HepG2 (cell line): ENCODE data around the gene CTNNA2. TPM values are rescaled to one million over a fixed set of nuclear protein-coding genes. Genes with fewer than 3 reads are reported as not detected.

Experiments used
- ATAC-seq: fragments of 200-7000 bp; cut with Tn5 transposase; 3 replicates; pipeline ENCODE4 v1.9.1; 2020; ENCODE audit warnings: mild to moderate bottlenecking, moderate library complexity
- BruUV-seq: library from RNA; stranded (reverse); fragments of 400-500 nt; replicated peaks from 2 replicates; lab custom pipeline; 2021; lab: Mats Ljungman, UMichigan
- CTCF ChIA-PET: fragments of 300-600 bp; formaldehyde crosslinking; extraction: SDS; loops from one replicate; lab custom pipeline; 2021; ENCODE audit warnings: low total read pairs, inconsistent platforms, low intra/inter-chr PET ratio; lab: Yijun Ruan, JAX
- POLR2A ChIA-PET: fragments of 350-600 bp; sonication (Branson Sonifier 250); formaldehyde crosslinking; loops from one replicate; lab custom pipeline; 2020; ENCODE audit warnings: antibody characterized with exemption, inconsistent platforms; lab: Yijun Ruan, JAX
- DNase-seq: peaks from one replicate; pipeline ENCODE4 v3.0.0-alpha.2; 2015; ENCODE audit warnings: low spot score
- FAIRE-seq: peaks from 3 replicates; lab custom pipeline; 2011; peaks lifted over from hg19 to GRCh38; lab: Jason Lieb, UNC
- H2AFZ ChIP-seq: one replicate; pipeline ENCODE4 v1.6.1; 2011; ENCODE audit warnings: low read length, inconsistent platforms
- H3K27ac ChIP-seq: fragments of 300-600 bp; 3 replicates; pipeline ENCODE4 v1.8.0; 2011; ENCODE audit warnings: mixed run types, mild to moderate bottlenecking, mixed read lengths, low read length, inconsistent platforms; ENCODE audit not compliant: insufficient read depth; ENCODE audit errors: extremely low read length
- H3K27me3 ChIP-seq, 2 experiments: fragments of 200-600 bp in 1 of 2; 2 replicates in 1 of 2; 3 replicates in 1 of 2; pipeline versions ENCODE4 v1.6.0 to v1.8.0; 2011; ENCODE audit warnings: low read length in 2 of 2, mild to moderate bottlenecking in 2 of 2, moderate library complexity in 2 of 2, inconsistent platforms in 1 of 2; ENCODE audit not compliant: insufficient read depth in 2 of 2, control insufficient read depth in 1 of 2
- H3K36me3 ChIP-seq, 2 experiments: fragments of 200-600 bp in 1 of 2; replicated peaks in 1 of 2; 2 replicates in 1 of 2; 3 replicates in 1 of 2; pipeline versions ENCODE4 v1.5.1 to v1.8.0; 2011; ENCODE audit warnings: low read length in 2 of 2, inconsistent platforms in 1 of 2; ENCODE audit not compliant: insufficient read depth in 2 of 2, control insufficient read depth in 1 of 2
- H3K4me1 ChIP-seq: 2 replicates; pipeline ENCODE4 v1.5.1; 2012; ENCODE audit warnings: low read length, inconsistent platforms; ENCODE audit not compliant: insufficient read depth
- H3K4me2 ChIP-seq: 2 replicates; pipeline ENCODE4 v1.6.0; 2011; ENCODE audit warnings: low read depth, low read length, inconsistent platforms
- H3K4me3 ChIP-seq, 3 experiments: fragments of 200-600 bp in 1 of 3; sonication (generic), shearing (Covaris generic) in 1 of 3; replicated peaks in 1 of 3; 2 replicates each; pipeline ENCODE4 v1.5.1; 2011 to 2016; ENCODE audit warnings: low read length in 3 of 3, inconsistent platforms in 2 of 3, low read depth in 2 of 3, mild to moderate bottlenecking in 2 of 3, control low read depth in 1 of 3, mixed read lengths in 1 of 3; ENCODE audit not compliant: insufficient read depth in 1 of 3
- H3K79me2 ChIP-seq: one replicate; pipeline ENCODE4 v1.6.1; 2011; ENCODE audit warnings: low read length, inconsistent platforms; ENCODE audit not compliant: insufficient read depth
- H3K9ac ChIP-seq: 2 replicates; pipeline ENCODE4 v1.6.0; 2011; ENCODE audit warnings: mild to moderate bottlenecking, low read depth, low read length, inconsistent platforms; ENCODE audit not compliant: insufficient read depth
- H3K9me3 ChIP-seq: 2 replicates; pipeline ENCODE4 v1.5.1; 2012; ENCODE audit warnings: mild to moderate bottlenecking, low read length
- H4K20me1 ChIP-seq: 2 replicates; pipeline ENCODE4 v1.6.0; 2011; ENCODE audit warnings: inconsistent platforms, mild to moderate bottlenecking, low read length, moderate library complexity; ENCODE audit not compliant: insufficient read depth
- GATAD2A ChIP-seq: IDR thresholded peaks from 2 replicates; pipeline ENCODE4 v1.6.1; 2016
- KDM5A ChIP-seq: fragments of 200-600 bp; sonication (generic); IDR thresholded peaks from 2 replicates; pipeline ENCODE4 v1.7.0; 2018; ENCODE audit warnings: antibody characterized with exemption, mild to moderate bottlenecking, low read length, borderline replicate concordance
- POGZ ChIP-seq: sonication (generic); formaldehyde crosslinking; IDR thresholded peaks from 2 replicates; pipeline ENCODE4 v1.4.0; 2020; ENCODE audit warnings: mild to moderate bottlenecking, missing genetic modification reagents
- SAP130 ChIP-seq: IDR thresholded peaks from 2 replicates; pipeline ENCODE4 v1.6.1; 2016; ENCODE audit warnings: low read depth
- U2AF2 ChIP-seq: fragments of 200-400 bp; formaldehyde crosslinking; IDR thresholded peaks from 2 replicates; pipeline ENCODE4 v1.6.1; 2017; ENCODE audit warnings: low read depth, mild to moderate bottlenecking, low read length
- ZHX2 ChIP-seq, 2 experiments: sonication (generic) in 1 of 2; formaldehyde crosslinking in 1 of 2; IDR thresholded peaks; 2 replicates each; pipeline versions ENCODE4 v1.6.1 to v1.9.0; 2014 to 2022; ENCODE audit warnings: antibody characterized with exemption in 1 of 2, borderline replicate concordance in 1 of 2, inconsistent platforms in 1 of 2, low read depth in 1 of 2, missing genetic modification reagents in 1 of 2
- ZKSCAN1 ChIP-seq: fragments of 150-350 bp; IDR thresholded peaks from 2 replicates; pipeline ENCODE4 v1.6.1; 2014; ENCODE audit warnings: low read length
- ZNF205 ChIP-seq: IDR thresholded peaks from 2 replicates; pipeline ENCODE4 v1.6.1; 2018; ENCODE audit warnings: missing biosample characterization, missing genetic modification reagents
- ZNF883 ChIP-seq: sonication (generic); formaldehyde crosslinking; IDR thresholded peaks from 2 replicates; pipeline ENCODE4 v1.5.1; 2020; ENCODE audit warnings: mild to moderate bottlenecking, missing genetic modification reagents; ENCODE audit errors: not compliant biosample characterization
- ZUFSP ChIP-seq: sonication (generic); formaldehyde crosslinking; IDR thresholded peaks from 2 replicates; pipeline ENCODE4 v1.9.0; 2021; ENCODE audit warnings: missing genetic modification reagents, mild to moderate bottlenecking, borderline replicate concordance
- WGBS: methylation state at CpG from one replicate; pipeline ENCODE4 v1.1.6; 2017; ENCODE audit warnings: low lambda C conversion rate; 5-methylcytosine and 5-hydroxymethylcytosine counted together
- in situ Hi-C: cut with HindIII; loops from 2 replicates; pipeline ENCODE4 v1.10.0; 2017; ENCODE audit warnings: low pct_unique_long_range_greater_than_20kb; ENCODE audit not compliant: extremely low pct_ligation_motif_present
- intact Hi-C: fragments of 100-400 bp; cut with micrococcal nuclease; formaldehyde crosslinking; loops from one replicate; pipeline ENCODE4 v1.10.0; 2022; ENCODE audit not compliant: unreplicated experiment
- polyA plus RNA-seq, 8 experiments: library from polyadenylated mRNA; depleted of rRNA in 3 of 8; stranded (reverse) in 7 of 8; unstranded in 1 of 8; fragments of >200 nt; fragmentation: Illumina TruSeq in 4 of 8; extraction: Trizol in 4 of 8; gene quantifications; 2 replicates each; pipeline versions ENCODE4 v1.2.1 to v1.2.3, GENCODE V29; 2011 to 2016; ENCODE audit warnings: low read depth in 4 of 8, missing spikeins in 1 of 8, mixed read lengths in 1 of 8; ENCODE audit not compliant: insufficient read depth in 1 of 8
- total RNA-seq, 5 experiments: library from RNA; depleted of rRNA; stranded (reverse); fragments of >200 nt; fragmentation: Illumina TruSeq; extraction: Trizol; gene quantifications; 2 replicates each; pipeline ENCODE4 v1.2.3, GENCODE V29; 2016; ENCODE audit warnings: low read depth in 1 of 5

CTNNA2 gene
- total and polyA plus RNA-seq, 2 of the 13 experiments (the other 11 are each of a cell fraction or from before 2014, with no cell fraction given) = not detected

DNA sequence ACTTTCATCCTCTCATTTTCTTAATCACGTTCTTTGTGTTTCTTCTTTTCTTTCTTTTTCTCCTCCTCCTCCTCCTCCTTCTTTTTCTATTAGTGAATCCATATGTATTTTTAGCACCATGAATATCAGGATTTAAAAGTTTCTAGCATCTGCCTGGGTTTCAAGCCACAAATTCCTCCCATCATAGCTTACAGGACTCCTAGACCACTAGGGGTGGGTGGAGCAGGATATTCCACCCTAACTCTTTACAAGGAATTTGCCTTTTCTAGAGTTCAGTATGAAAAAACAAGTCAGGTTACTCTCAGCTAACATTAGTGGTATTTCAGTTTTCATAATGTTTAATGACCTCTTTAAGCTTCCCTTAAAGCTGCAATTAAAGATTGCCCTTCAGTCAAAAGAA lies 810.8 kb downstream of the CTNNA2 start:
- CTCF ChIA-PET = no interaction called here
- no peak for ATAC-seq
- Histone ChIP-seq H3K9me3 (no peaks in the 10 kb centered on the region), H2AFZ (no peak overlapping the region), H3K4me2 (no peak overlapping the region), H3K27ac (no peak overlapping the region), H3K27me3 (no peaks in the 10 kb centered on the region), H3K4me3 (no peak overlapping the region)
- in situ Hi-C loops (no loop called here), intact Hi-C loops (loop anchor here (10.0 kb wide), 1 partner anchor 1701 kb away; no protein-coding TSS in a partner anchor)
- TF ChIP-seq KDM5A (no peak), ZKSCAN1 (no peak), U2AF2 (no peak), ZNF205 (no peak), POGZ (CRISPR knock-in tag) (no peak), GATAD2A (CRISPR knock-in tag) (no peak)
- TF ChIP-seq, all 625 proteins: peak for 0
- Histone ChIP-seq H4K20me1 (no peaks in the 10 kb centered on the region), H3K4me1 (peaks cover under 1% of the 10 kb centered on the region), H3K36me3 (no peaks in the 10 kb centered on the region), H3K79me2 (no peaks in the 10 kb centered on the region), H3K9ac (no peak overlapping the region)
- DNase-seq (no peak), FAIRE-seq (no peak)
- POLR2A ChIA-PET = no interaction called here
- 9% methylated on average over 1 of the region's 1 CpG for WGBS
- no TSS peak for BruUV-seq

GRCh38 chr2:80324525-80324924 lies 811.7 kb downstream of the CTNNA2 start:
- FAIRE-seq = no peak
- CTCF ChIA-PET = no interaction called here
- H2AFZ ChIP-seq = no peak overlapping the region

More at GRCh38 chr2:80324525-80324924, 811.7 kb downstream of the CTNNA2 start:
- WGBS = 14% methylated on average over 3 of the region's 3 CpGs
- no peak for DNase-seq
- TF ChIP-seq ZHX2 (IDR thresholded peaks at IDR 0.05; ENCODE audit: low read depth) = no peak
- no peak for TF ChIP-seq ZHX2 (CRISPR knock-in tag; IDR thresholded peaks at IDR 0.05; ENCODE audit: borderline replicate concordance)
- TF ChIP-seq SAP130 = no peak
- TF ChIP-seq ZNF883 (CRISPR knock-in tag) = no peak
- TF ChIP-seq ZUFSP (CRISPR knock-in tag) = no peak
- TF ChIP-seq, all 625 proteins: peak for 0
- Histone ChIP-seq H3K79me2 (no peaks in the 10 kb centered on the region), H3K9me3 (no peaks in the 10 kb centered on the region), H3K9ac (no peak overlapping the region), H3K27me3 (no peaks in the 10 kb centered on the region), H3K36me3 (no peaks in the 10 kb centered on the region), H3K27ac (no peak overlapping the region), H3K4me3 (no peak overlapping the region), H3K4me2 (no peak overlapping the region), H3K4me1 (no peaks in the 10 kb centered on the region), H4K20me1 (no peaks in the 10 kb centered on the region)
- POLR2A ChIA-PET = no interaction called here
- in situ Hi-C loops (no loop called here), intact Hi-C loops (loop anchor here (10.0 kb wide), 1 partner anchor 1700 kb away; no protein-coding TSS in a partner anchor)
- ATAC-seq = no peak
- no TSS peak for BruUV-seq
